IMR-90 (cell line): ENCODE measurements around the gene SPDYE2B.
"Not testable (repeated sequence)": the region's sequence is repeated elsewhere in the genome, so short reads cannot be mapped to it uniquely, and the experiment has no call there.

Experiments used
- BHLHE40 ChIP-seq: fragments of 150-350 bp; IDR thresholded peaks from 2 replicates; pipeline ENCODE4 v1.6.1; 2016; ENCODE audit warnings: mild to moderate bottlenecking, low read depth, low read length
- MAZ ChIP-seq: IDR thresholded peaks from 2 replicates; pipeline ENCODE4 v1.6.1; 2012; ENCODE audit warnings: low read depth, mild to moderate bottlenecking, low read length, improper control_type of control experiment, moderate library complexity, borderline replicate concordance
- MXI1 ChIP-seq: IDR thresholded peaks from 2 replicates; pipeline ENCODE4 v1.6.1; 2012; ENCODE audit warnings: low read depth, mild to moderate bottlenecking, low read length, moderate library complexity, borderline replicate concordance
- POLR2A ChIP-seq: IDR thresholded peaks from 2 replicates; pipeline ENCODE4 v1.6.1; 2012; ENCODE audit warnings: mild to moderate bottlenecking, low read depth, low read length
- RAD21 ChIP-seq: IDR thresholded peaks from 2 replicates; pipeline ENCODE4 v1.6.1; 2012; ENCODE audit warnings: low read length, improper control_type of control experiment
- TF ChIP-seq, protein P1 (sequence below): conservative IDR thresholded peaks from 2 replicates; pipeline ENCODE4 v1.5.1; 2012; ENCODE audit warnings: mild to moderate bottlenecking, low read depth, low read length, improper control_type of control experiment

DNA sequence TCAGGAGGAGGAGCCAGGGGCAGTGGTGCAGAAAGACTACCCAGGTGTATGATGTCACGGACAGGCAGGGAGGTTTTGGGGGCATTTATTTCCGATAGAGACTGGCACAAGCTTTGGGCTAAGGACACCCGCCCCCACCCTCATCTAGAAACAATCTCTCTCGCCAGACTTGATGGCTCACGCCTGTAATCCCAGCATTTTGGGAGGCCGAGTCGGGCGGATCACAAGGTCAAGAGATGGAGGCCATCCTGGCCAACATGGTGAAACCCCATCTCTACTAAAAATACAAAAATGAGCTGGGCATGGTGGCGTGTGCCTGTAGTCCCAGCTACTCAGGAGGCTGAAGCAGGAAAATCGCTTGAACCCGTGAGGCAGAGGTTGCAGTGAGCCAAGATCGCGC, 13.2 kb upstream of the SPDYE2B start:
- TF ChIP-seq MXI1, RAD21, POLR2A, BHLHE40, MAZ: not testable (repeated sequence)
- TF ChIP-seq, protein P1, sequence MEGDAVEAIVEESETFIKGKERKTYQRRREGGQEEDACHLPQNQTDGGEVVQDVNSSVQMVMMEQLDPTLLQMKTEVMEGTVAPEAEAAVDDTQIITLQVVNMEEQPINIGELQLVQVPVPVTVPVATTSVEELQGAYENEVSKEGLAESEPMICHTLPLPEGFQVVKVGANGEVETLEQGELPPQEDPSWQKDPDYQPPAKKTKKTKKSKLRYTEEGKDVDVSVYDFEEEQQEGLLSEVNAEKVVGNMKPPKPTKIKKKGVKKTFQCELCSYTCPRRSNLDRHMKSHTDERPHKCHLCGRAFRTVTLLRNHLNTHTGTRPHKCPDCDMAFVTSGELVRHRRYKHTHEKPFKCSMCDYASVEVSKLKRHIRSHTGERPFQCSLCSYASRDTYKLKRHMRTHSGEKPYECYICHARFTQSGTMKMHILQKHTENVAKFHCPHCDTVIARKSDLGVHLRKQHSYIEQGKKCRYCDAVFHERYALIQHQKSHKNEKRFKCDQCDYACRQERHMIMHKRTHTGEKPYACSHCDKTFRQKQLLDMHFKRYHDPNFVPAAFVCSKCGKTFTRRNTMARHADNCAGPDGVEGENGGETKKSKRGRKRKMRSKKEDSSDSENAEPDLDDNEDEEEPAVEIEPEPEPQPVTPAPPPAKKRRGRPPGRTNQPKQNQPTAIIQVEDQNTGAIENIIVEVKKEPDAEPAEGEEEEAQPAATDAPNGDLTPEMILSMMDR = not testable (repeated sequence)
